A549 (cell line): ENCODE results near the gene AMIGO2.

ENCODE experiments used
- EHF ChIP-seq: fragments of 250-450 bp; sonication (Bioruptor Pico); IDR thresholded peaks from 2 replicates; pipeline ENCODE4 v1.5.0; 2020; ENCODE audit warnings: mild to moderate bottlenecking
- NR3C1 ChIP-seq: fragments of >200 bp; sonication (Bioruptor Twin); formaldehyde crosslinking; IDR thresholded peaks from 3 replicates; pipeline ENCODE4 v1.6.1; 2017
- POLR2A ChIP-seq: IDR thresholded peaks from 2 replicates; pipeline ENCODE4 v1.6.1; 2012; ENCODE audit warnings: mild to moderate bottlenecking, low read length
- RFX5 ChIP-seq: fragments of 450-650 bp; IDR thresholded peaks from 2 replicates; pipeline ENCODE4 v1.7.1; 2014; ENCODE audit warnings: antibody characterized with exemption, mild to moderate bottlenecking, moderate library complexity
- SMC3 ChIP-seq: fragments of >200 bp; sonication (Bioruptor Twin); formaldehyde crosslinking; IDR thresholded peaks from 3 replicates; pipeline ENCODE4 v1.6.1; 2018; ENCODE audit warnings: inconsistent platforms
- ZNF302 ChIP-seq: fragments of 250-450 bp; sonication (Bioruptor Pico); IDR thresholded peaks from 2 replicates; pipeline ENCODE4 v1.9.0; 2021; ENCODE audit warnings: inconsistent platforms, mild to moderate bottlenecking, moderate library complexity
- TF ChIP-seq, protein P1 (sequence below): IDR thresholded peaks from 2 replicates; pipeline ENCODE4 v1.6.1; 2012
- TF ChIP-seq, protein P2 (sequence below): fragments of >200 bp; sonication (Bioruptor Twin); formaldehyde crosslinking; IDR thresholded peaks from 3 replicates; pipeline ENCODE4 v1.5.1; 2016
- TF ChIP-seq, protein P3 (sequence below): fragments of 450-650 bp; IDR thresholded peaks from 2 replicates; pipeline ENCODE4 v1.6.1; 2014; ENCODE audit warnings: antibody characterized with exemption
- TF ChIP-seq, protein P4 (sequence below): fragments of 200-600 bp; sonication (generic); IDR thresholded peaks from 2 replicates; pipeline ENCODE4 v1.6.1; 2016; ENCODE audit warnings: antibody characterized with exemption, mild to moderate bottlenecking, moderate library complexity

DNA sequence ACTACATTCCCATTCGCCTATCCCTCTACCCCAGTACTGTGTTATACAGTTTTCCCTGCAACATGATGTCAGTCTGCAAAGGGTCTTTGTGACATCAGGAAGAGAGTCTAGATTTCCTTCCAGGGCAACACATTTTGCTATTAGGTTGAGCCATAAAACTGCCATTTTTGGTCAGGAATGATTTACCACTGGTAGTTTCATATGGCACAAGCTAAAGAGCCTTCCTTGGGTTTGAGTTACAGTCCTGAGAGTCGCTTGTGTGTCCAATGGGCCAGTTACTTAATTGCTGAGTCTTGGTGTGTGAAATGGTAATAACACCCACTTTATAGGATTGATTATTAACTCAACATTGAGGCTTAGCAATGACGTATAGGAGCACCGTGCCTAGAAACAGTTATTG, 22.6 kb upstream of the AMIGO2 start:
- TF ChIP-seq, protein P1, sequence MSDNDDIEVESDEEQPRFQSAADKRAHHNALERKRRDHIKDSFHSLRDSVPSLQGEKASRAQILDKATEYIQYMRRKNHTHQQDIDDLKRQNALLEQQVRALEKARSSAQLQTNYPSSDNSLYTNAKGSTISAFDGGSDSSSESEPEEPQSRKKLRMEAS = no peak
- TF ChIP-seq RFX5 (no peak), EHF (no peak), POLR2A (no peak), SMC3 (no peak), NR3C1 (no peak), ZNF302 (no peak)
- TF ChIP-seq, protein P2, sequence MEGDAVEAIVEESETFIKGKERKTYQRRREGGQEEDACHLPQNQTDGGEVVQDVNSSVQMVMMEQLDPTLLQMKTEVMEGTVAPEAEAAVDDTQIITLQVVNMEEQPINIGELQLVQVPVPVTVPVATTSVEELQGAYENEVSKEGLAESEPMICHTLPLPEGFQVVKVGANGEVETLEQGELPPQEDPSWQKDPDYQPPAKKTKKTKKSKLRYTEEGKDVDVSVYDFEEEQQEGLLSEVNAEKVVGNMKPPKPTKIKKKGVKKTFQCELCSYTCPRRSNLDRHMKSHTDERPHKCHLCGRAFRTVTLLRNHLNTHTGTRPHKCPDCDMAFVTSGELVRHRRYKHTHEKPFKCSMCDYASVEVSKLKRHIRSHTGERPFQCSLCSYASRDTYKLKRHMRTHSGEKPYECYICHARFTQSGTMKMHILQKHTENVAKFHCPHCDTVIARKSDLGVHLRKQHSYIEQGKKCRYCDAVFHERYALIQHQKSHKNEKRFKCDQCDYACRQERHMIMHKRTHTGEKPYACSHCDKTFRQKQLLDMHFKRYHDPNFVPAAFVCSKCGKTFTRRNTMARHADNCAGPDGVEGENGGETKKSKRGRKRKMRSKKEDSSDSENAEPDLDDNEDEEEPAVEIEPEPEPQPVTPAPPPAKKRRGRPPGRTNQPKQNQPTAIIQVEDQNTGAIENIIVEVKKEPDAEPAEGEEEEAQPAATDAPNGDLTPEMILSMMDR = no peak
- TF ChIP-seq, protein P3, sequence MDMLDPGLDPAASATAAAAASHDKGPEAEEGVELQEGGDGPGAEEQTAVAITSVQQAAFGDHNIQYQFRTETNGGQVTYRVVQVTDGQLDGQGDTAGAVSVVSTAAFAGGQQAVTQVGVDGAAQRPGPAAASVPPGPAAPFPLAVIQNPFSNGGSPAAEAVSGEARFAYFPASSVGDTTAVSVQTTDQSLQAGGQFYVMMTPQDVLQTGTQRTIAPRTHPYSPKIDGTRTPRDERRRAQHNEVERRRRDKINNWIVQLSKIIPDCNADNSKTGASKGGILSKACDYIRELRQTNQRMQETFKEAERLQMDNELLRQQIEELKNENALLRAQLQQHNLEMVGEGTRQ = no peak
- TF ChIP-seq, protein P4, sequence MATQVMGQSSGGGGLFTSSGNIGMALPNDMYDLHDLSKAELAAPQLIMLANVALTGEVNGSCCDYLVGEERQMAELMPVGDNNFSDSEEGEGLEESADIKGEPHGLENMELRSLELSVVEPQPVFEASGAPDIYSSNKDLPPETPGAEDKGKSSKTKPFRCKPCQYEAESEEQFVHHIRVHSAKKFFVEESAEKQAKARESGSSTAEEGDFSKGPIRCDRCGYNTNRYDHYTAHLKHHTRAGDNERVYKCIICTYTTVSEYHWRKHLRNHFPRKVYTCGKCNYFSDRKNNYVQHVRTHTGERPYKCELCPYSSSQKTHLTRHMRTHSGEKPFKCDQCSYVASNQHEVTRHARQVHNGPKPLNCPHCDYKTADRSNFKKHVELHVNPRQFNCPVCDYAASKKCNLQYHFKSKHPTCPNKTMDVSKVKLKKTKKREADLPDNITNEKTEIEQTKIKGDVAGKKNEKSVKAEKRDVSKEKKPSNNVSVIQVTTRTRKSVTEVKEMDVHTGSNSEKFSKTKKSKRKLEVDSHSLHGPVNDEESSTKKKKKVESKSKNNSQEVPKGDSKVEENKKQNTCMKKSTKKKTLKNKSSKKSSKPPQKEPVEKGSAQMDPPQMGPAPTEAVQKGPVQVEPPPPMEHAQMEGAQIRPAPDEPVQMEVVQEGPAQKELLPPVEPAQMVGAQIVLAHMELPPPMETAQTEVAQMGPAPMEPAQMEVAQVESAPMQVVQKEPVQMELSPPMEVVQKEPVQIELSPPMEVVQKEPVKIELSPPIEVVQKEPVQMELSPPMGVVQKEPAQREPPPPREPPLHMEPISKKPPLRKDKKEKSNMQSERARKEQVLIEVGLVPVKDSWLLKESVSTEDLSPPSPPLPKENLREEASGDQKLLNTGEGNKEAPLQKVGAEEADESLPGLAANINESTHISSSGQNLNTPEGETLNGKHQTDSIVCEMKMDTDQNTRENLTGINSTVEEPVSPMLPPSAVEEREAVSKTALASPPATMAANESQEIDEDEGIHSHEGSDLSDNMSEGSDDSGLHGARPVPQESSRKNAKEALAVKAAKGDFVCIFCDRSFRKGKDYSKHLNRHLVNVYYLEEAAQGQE = no peak
